Aorta (tissue), 5 donors: Measurements from ENCODE around the gene MPRIP. TPM values are rescaled to one million over a fixed set of nuclear protein-coding genes. Genes with fewer than 3 reads are reported as not detected.

ENCODE experiments used
- ATAC-seq: fragments of 200-7000 bp; cut with Tn5 transposase; one replicate; pipeline ENCODE4 v1.9.1; 2022; ENCODE audit warnings: moderate library complexity; ENCODE audit not compliant: low FRiP score
- DNase-seq, 2 donors: peaks; one replicate each; pipeline ENCODE4 v3.0.0-alpha.2; 2020
- H3K27ac ChIP-seq, 2 donors: one replicate each; pipeline ENCODE4 v1.5.1; 2013; ENCODE audit warnings: low read length in 2 of 2, mild to moderate bottlenecking in 2 of 2, moderate library complexity in 2 of 2, control low read depth in 1 of 2, inconsistent platforms in 1 of 2, low read depth in 1 of 2
- H3K27me3 ChIP-seq, 2 donors: one replicate each; pipeline ENCODE4 v1.6.1; 2013; ENCODE audit warnings: control low read depth in 1 of 2, low read length in 1 of 2, mild to moderate bottlenecking in 1 of 2, moderate library complexity in 1 of 2; ENCODE audit not compliant: insufficient read depth in 2 of 2, control insufficient read depth in 1 of 2
- H3K36me3 ChIP-seq, 2 donors: one replicate each; pipeline ENCODE4 v1.6.1; 2013; ENCODE audit warnings: control low read depth in 1 of 2, low read length in 1 of 2, mild to moderate bottlenecking in 1 of 2; ENCODE audit not compliant: insufficient read depth in 2 of 2, control insufficient read depth in 1 of 2
- H3K4me1 ChIP-seq, 2 donors: one replicate each; pipeline ENCODE4 v1.6.1; 2013; ENCODE audit warnings: low read length in 2 of 2, control low read depth in 1 of 2, mild to moderate bottlenecking in 1 of 2, moderate library complexity in 1 of 2; ENCODE audit not compliant: insufficient read depth in 2 of 2, control insufficient read depth in 1 of 2
- H3K4me3 ChIP-seq, 2 donors: one replicate each; pipeline ENCODE4 v1.5.1; 2013; ENCODE audit warnings: low read length in 2 of 2, control low read depth in 1 of 2, mild to moderate bottlenecking in 1 of 2
- H3K9me3 ChIP-seq: one replicate; pipeline ENCODE4 v1.6.1; 2013; ENCODE audit warnings: mild to moderate bottlenecking, low read length; ENCODE audit not compliant: control insufficient read depth
- WGBS, 2 donors: extraction: QIAGEN DNeasy Blood & Tissue Kit; methylation state at CpG; one replicate each; pipeline ENCODE4 v1.1.7; 2013; 5-methylcytosine and 5-hydroxymethylcytosine counted together
- intact Hi-C, 2 donors: fragments of 100-400 bp; cut with DNase I; formaldehyde crosslinking; loops; one replicate each; pipeline versions ENCODE4 v1.14.2 to v1.15.0; 2022
- polyA plus RNA-seq, 2 donors: library from polyadenylated mRNA; stranded (reverse); fragments of 200-250 nt; gene quantifications; one replicate each; pipeline ENCODE4 v1.2.3, GENCODE V29; 2013
- total RNA-seq, 2 donors: library from RNA; stranded (reverse); fragmentation: NEBNext Ultra II Directional; extraction: Animal tissue kit (Norgen Biotek cat#: 25700); gene quantifications; one replicate each; pipeline ENCODE4 v1.2.1, GENCODE V29; 2021
- donor health status: healthy with polysubstance abuse.
- donor health status: Bipolar disorder and iron deficiency.
- donor health status: DM: no; HTN: no; CAD: no.
- donor health status: DM: no; HTN: no; CAD: no.
- donor health status: DM: yes; HTN: yes; CAD: no.

MPRIP gene
- total and polyA plus RNA-seq, 4 donors = 97.8 to 519 (median 301) TPM

DNA sequence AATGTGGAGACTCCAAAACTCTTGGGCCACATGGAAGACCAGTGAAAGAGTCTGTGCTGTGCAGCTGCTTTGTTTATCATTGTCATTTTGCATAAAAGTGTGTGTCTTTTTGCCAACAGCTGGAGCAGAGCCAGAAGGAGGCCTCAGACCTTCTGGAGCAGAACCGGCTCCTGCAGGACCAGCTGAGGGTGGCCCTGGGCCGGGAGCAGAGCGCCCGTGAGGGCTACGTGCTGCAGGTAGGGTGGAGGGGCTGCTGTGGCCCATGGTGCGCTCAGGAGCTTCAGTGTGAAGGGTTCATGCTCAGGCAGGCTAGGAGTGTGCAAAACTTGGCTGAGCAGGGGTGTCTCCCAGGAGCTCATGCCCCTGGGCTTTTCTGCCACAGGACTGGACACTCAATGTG, 118.9 kb downstream of the MPRIP start:
- no peak for DNase-seq
- intact Hi-C loops = no loop called here
- WGBS, 2 donors = 85 to 90% methylated on average over 6 of the region's 6 CpGs
- H3K9me3 ChIP-seq = no peaks in the 10 kb centered on the region
- H3K27ac ChIP-seq = no peak overlapping the region
- H3K36me3 ChIP-seq = peaks cover 3 to 26% of the 10 kb centered on the region in 2 donors
- H3K4me3 ChIP-seq = no peak overlapping the region
- no peak for ATAC-seq
- no peaks in the 10 kb centered on the region for H3K4me1 ChIP-seq
- no peaks in the 10 kb centered on the region for H3K27me3 ChIP-seq

DNA sequence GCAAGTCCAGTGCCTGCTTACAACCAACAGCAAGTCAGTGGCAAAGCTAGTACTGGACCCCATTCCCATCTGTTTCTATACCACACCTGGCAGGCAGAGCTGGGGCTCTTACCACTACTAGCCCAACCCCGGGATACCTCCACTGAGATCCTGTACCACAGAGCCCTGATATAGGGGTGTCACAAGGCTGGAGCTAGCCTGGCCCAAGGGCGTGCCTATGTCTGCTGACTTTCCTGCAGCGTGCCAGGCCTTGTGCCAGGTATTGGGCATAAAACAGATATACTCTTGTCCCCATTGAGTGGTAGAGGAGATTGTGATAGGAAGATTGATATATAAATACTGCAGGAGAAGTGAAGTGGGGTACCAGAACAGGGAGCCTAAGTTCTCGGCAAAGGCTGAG, 119.5 kb downstream of the MPRIP start:
- Histone ChIP-seq H3K9me3 (no peaks in the 10 kb centered on the region), H3K36me3 (peaks cover 3 to 26% of the 10 kb centered on the region in 2 donors), H3K27me3 (no peaks in the 10 kb centered on the region), H3K4me3 (no peak overlapping the region), H3K4me1 (no peaks in the 10 kb centered on the region), H3K27ac (no peak overlapping the region)
- no peak for ATAC-seq
- WGBS, 2 donors = 89 to 90% methylated on average over 4 of the region's 4 CpGs
- intact Hi-C loops = no loop called here
- DNase-seq = no peak

DNA sequence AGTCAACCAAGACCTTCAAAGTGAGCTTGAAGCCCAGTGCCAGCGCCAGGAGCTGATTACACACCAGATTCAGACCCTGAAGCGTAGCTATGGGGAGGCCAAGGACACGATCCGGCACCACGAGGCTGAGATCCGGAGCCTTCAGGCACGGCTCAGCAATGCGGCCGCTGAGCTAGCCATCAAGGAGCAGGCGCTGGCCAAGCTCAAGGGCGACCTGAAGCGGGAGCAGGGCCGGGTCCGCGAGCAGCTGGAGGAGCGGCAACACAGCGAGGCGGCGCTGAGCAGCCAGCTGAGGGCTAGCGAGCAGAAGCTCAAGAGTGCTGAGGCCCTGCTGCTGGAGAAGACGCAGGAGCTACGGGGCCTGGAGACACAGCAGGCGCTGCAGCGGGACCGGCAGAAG, 121.9 kb downstream of the MPRIP start:
- H3K27me3 ChIP-seq = no peaks in the 10 kb centered on the region
- H3K4me1 ChIP-seq = no peaks in the 10 kb centered on the region
- no peak overlapping the region for H3K4me3 ChIP-seq
- DNase-seq (no peak), ATAC-seq (no peak)
- peaks cover 3 to 26% of the 10 kb centered on the region in 2 donors for H3K36me3 ChIP-seq
- 93% methylated on average over 25 of the region's 25 CpGs for WGBS, 2 donors
- no peaks in the 10 kb centered on the region for H3K9me3 ChIP-seq
- intact Hi-C loops = no loop called here
- no peak overlapping the region for H3K27ac ChIP-seq

DNA sequence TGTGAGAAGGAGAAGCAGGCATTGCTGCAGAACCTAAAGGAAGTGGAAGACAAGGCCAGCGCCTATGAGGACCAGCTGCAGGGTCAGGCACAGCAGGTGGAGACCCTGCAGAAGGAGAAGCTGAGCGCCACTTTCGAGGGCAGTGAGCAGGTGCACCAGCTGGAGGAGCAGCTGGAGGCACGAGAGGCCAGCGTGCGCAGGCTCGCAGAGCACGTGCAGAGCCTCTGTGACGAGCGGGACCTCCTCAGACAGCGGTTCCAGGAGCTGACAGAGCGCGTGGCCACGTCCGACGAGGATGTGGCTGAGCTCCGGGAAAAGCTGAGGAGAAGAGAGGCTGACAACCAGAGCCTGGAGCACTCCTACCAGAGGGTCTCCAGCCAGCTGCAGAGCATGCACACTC, 122.4 kb downstream of the MPRIP start:
- intact Hi-C loops = no loop called here
- DNase-seq (peak in 1 of 2 donors; percentile 34), ATAC-seq (no peak)
- no peak overlapping the region for H3K4me3 ChIP-seq
- no peaks in the 10 kb centered on the region for H3K27me3 ChIP-seq
- no peaks in the 10 kb centered on the region for H3K9me3 ChIP-seq
- 91 to 96% methylated on average over 17 of the region's 17 CpGs for WGBS, 2 donors
- H3K4me1 ChIP-seq = no peaks in the 10 kb centered on the region
- no peak overlapping the region for H3K27ac ChIP-seq
- peaks cover 3 to 24% of the 10 kb centered on the region in 2 donors for H3K36me3 ChIP-seq

DNA sequence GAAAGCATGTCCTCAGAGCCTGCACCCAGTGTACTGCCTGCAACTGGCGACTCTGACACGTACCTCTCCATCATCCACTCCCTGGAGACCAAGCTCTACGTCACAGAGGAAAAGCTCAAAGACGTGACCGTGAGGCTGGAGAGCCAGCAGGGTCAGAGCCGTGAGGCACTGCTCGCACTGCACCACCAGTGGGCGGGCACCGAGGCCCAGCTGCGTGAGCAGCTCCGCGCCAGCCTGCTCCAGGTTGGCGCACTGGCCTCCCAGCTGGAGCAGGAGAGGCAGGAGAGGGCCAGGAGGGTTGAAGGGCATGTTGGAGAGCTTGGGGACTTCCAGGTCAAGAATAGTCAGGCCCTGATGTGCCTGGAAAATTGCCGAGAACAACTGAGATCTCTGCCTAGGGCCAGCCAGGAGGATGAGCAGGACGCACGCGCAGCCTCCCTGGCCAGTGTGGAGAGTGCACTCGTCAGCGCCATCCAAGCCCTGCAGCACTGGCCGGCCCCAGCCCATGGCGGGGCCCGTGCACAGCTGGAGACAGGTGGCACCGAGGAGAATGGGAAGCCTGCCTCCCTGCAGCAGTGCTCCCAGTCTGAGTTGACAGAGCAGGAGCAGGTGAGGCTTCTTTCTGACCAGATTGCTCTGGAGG, 123.5 kb downstream of the MPRIP start:
- no peaks in the 10 kb centered on the region for H3K4me1 ChIP-seq
- 86 to 88% methylated on average over 23 of the region's 23 CpGs for WGBS, 2 donors
- no peaks in the 10 kb centered on the region for H3K27me3 ChIP-seq
- no peaks in the 10 kb centered on the region for H3K9me3 ChIP-seq
- peak in 1 of 2 donors; percentile 27 for DNase-seq
- H3K4me3 ChIP-seq = no peak overlapping the region
- H3K27ac ChIP-seq = no peak overlapping the region
- ATAC-seq = no peak
- peaks cover 0 to 24% of the 10 kb centered on the region in 2 donors for H3K36me3 ChIP-seq
- intact Hi-C loops = no loop called here

DNA sequence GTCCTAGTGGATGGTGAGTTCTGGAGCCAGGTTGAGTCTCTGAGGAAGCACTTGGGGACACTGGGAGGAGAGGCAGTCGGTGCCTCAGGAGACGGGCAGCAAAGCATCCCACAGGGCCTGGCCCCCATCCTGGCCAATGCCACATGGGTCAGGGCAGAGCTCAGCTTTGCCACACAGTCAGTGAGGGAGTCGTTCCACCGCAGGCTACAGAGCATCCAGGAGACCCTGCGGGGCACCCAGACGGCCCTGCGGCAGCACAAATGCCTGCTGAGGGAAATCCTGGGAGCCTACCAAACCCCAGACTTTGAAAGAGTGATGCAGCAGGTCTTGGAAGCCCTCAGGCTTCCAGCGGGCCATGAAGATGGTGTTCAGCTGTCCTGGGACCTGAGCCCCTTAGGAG, 124.2 kb downstream of the MPRIP start:
- no peaks in the 10 kb centered on the region for H3K4me1 ChIP-seq
- 89 to 91% methylated on average over 8 of the region's 8 CpGs for WGBS, 2 donors
- H3K9me3 ChIP-seq = no peaks in the 10 kb centered on the region
- no peak overlapping the region for H3K27ac ChIP-seq
- H3K36me3 ChIP-seq = peaks cover 0 to 24% of the 10 kb centered on the region in 2 donors
- no peak overlapping the region for H3K4me3 ChIP-seq
- no peak for ATAC-seq
- intact Hi-C loops = no loop called here
- H3K27me3 ChIP-seq = no peaks in the 10 kb centered on the region
- DNase-seq = peak in 1 of 2 donors; percentile 26

DNA sequence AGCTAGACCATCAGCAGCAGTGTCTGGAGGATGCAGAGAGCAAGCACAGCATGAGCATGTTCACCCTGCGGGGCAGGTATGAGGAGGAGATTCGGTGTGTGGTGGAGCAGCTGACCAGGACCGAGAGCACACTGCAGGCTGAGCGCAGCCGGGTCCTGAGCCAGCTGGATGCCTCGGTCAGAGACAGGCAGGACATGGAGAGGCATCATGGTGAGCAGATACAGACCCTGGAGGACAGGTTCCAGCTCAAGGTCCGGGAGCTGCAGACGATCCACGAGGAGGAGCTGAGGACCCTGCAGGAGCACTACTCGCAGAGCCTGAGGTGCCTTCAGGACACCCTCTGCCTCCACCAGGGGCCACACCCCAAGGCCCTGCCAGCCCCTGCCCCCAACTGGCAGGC, 125.1 kb downstream of the MPRIP start:
- H3K27me3 ChIP-seq = no peaks in the 10 kb centered on the region
- H3K4me3 ChIP-seq = no peak overlapping the region
- 92% methylated on average over 10 of the region's 10 CpGs for WGBS, 2 donors
- no peaks in the 10 kb centered on the region for H3K9me3 ChIP-seq
- ATAC-seq = no peak
- intact Hi-C loops = no loop called here
- no peak overlapping the region for H3K27ac ChIP-seq
- peaks cover 0 to 17% of the 10 kb centered on the region in 2 donors for H3K36me3 ChIP-seq
- no peaks in the 10 kb centered on the region for H3K4me1 ChIP-seq
- no peak for DNase-seq

DNA sequence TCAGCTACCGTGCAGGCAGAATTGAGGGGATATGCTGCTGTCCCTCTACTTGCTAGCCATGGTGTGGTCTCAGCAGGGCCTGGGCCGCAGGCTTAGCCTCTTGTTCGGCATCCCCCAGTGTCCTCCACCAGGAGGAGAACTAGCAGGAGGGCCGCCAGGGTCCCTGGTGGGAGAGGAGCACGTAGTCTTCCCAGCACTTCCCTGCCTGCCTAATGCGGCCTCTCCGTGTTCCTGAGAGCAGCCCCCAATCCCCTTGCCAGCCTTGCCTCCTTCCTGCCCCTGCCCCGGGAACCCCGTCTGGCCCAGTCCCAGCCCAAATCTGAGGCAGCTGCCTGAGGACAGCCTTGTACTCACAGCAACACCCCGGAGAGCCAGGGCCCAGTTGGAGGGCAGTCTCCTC, 125.7 kb downstream of the MPRIP start:
- intact Hi-C loops = no loop called here
- peaks cover 0 to 18% of the 10 kb centered on the region in 2 donors for H3K36me3 ChIP-seq

DNA sequence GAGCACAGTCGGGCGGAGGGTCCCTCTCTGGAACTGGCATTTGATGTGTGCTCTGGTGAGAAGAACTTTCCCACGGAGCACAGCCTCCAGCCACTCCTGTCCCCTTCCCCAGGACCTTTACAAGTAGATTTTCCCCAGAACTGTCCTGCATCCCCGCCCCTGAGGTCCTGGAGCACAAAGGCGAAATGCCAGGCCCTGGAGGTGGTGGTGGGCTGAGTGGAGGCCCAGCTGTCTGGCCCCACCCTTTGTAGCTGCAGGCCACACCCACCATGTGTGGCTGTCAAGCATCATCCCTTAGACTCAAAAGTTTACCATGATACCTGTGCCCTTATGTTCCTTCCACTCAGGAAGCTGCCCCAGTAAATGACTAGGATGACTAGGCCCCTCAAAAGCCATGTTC, 126.1 kb downstream of the MPRIP start:
- ATAC-seq (no peak), DNase-seq (no peak)
- Histone ChIP-seq H3K9me3 (no peaks in the 10 kb centered on the region), H3K4me1 (no peaks in the 10 kb centered on the region), H3K27ac (no peak overlapping the region), H3K36me3 (peaks cover 2 to 18% of the 10 kb centered on the region in 2 donors), H3K4me3 (no peak overlapping the region), H3K27me3 (no peaks in the 10 kb centered on the region)
- WGBS, 2 donors = 89 to 91% methylated on average over 5 of the region's 5 CpGs
- intact Hi-C loops = no loop called here

More for the DNA sequence above, 125.7 kb downstream of the MPRIP start:
- peak in 1 of 2 donors; percentile 38 for DNase-seq
- Histone ChIP-seq H3K27ac (no peak overlapping the region), H3K27me3 (no peaks in the 10 kb centered on the region), H3K4me1 (no peaks in the 10 kb centered on the region), H3K4me3 (no peak overlapping the region), H3K9me3 (no peaks in the 10 kb centered on the region)
- no peak for ATAC-seq
- WGBS, 2 donors = 92 to 95% methylated on average over 8 to 10 of the region's 10 CpGs
